Hepatic stellate cell (primary cell): Measurements from ENCODE around the gene PTPRB.

Source experiments
- DNase-seq: peaks from one replicate; pipeline ENCODE4 v3.0.0; 2011; ENCODE audit warnings: low spot score

The PTPRB gene

GRCh38 chr12:70637303-70638085 is at the start of gene PTPRB:
PTPRB (minus strand) TSS chr12:70637429; CDS start chr12:70637395, 34 bp downstream.
- DNase-seq = no peak

- DNase-seq = no peak
Measured at GRCh38 chr12:70686907-70687306, 49.7 kb upstream of the PTPRB start.

- DNase-seq = no peak
Measured at GRCh38 chr12:70686299-70686698, 49.1 kb upstream of the PTPRB start.

GRCh38 chr12:70683976-70684375 is 46.7 kb upstream of the PTPRB start:
- DNase-seq = no peak

DNA sequence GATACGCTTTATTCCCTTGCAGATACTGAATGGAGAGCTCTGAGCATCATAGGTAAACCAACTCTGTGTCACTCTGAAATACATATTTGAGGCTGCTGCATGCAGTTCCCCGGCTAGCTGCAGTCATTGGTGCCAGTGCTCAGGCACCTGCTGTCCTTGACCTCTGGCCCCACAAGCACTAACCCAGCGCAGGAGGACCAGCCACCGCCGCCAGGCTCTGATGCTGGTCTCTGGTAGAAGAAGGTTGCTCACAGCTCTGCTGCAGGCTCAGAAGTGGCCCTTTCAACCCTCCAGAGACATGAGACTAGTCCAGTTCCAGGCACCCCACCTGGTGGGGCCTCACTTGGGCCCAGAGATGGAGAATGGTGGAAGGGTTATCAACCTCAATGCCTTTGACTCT is 34.5 kb upstream of the PTPRB start:
- no peak for DNase-seq

DNA sequence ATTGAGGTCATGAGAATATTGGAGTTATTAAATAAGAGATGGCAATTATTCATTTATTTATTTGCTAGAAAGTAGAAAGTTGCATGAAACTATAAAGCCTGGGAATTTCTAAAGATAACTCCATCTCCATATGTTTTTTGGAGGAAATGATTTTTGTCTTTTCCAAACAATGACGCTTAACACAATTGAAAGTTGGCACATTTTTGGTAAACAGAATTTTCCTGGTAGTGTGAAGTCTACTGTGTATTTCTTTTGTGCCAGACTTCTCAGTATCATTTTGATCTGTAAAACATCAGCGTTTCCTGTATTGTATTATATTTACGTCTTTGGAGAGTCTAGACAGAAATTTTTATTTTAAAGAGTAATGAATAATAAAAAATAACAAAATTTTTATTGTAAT is 33.7 kb upstream of the PTPRB start:
- DNase-seq = no peak

- DNase-seq = no peak
Measured at GRCh38 chr12:70667253-70667652, 30.0 kb upstream of the PTPRB start.

DNA sequence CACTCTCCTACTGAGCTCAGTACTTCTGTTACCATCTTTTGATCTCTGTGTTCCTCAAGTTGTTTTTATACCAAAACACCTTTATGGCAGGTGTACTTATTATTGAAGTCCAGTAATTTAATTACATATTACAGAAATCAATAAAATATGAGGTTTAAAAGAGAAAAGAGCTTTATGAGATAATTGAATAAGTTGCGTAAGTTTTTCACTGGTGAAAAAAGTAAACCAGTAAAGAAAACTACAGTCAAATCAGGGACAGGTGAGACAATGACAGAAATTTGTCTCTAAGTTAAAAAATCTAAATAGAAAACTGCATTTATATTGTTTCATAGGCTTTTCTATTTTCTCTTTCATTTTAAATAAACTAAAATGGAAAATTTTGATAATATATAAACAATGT is 29.1 kb upstream of the PTPRB start:
- no peak for DNase-seq

- no peak for DNase-seq
Measured at GRCh38 chr12:70664465-70664881, 27.2 kb upstream of the PTPRB start.

DNA sequence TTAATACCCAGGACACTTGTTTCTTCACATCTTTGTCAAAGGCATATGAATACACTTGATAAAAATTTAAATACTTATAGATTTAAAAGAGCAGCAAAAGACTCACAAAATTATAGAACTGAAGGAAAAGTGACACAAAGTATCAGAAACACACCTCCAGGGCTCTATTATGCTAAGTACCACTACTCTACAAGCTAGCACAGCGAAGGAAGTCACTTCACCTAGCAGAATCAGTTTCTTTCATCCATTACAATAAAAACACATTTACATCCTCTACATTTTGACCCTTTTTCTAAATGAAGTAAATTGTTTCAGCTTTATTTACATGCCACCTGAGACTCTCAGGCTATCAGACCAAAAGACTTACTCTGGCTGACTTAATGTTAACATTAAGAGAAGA is 26.6 kb upstream of the PTPRB start:
- DNase-seq = no peak

- DNase-seq = peak; percentile 42
Measured at GRCh38 chr12:70661466-70662161, 24.4 kb upstream of the PTPRB start.

DNA sequence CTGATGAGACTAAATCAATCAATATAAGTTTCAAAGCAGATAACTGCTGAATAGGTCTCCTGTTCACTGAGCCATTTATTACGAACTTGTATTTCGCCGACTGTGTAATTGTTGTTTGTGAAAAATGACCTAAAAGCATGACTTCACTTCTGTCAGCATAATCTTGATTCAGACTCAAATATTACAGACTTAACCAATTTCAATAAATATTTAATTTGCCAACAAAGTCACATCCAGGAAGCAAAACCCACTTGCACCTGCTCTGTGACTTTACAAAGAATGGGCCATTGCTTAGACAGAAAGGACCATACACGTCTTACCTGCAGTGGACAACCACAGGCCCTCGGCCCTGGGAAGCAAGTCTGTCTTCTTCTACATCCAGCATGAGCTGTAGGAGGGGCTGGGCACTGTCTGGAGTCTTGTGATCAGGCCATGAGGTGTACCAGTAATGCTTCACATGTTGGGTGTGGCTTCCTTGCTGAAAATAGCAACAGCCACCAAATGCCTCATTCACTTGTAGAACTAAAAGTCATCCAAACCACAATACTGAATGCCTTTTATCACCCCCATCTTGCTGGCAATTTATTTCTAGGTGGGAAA is 23.5 kb upstream of the PTPRB start:
- peak; percentile 35 for DNase-seq

DNA sequence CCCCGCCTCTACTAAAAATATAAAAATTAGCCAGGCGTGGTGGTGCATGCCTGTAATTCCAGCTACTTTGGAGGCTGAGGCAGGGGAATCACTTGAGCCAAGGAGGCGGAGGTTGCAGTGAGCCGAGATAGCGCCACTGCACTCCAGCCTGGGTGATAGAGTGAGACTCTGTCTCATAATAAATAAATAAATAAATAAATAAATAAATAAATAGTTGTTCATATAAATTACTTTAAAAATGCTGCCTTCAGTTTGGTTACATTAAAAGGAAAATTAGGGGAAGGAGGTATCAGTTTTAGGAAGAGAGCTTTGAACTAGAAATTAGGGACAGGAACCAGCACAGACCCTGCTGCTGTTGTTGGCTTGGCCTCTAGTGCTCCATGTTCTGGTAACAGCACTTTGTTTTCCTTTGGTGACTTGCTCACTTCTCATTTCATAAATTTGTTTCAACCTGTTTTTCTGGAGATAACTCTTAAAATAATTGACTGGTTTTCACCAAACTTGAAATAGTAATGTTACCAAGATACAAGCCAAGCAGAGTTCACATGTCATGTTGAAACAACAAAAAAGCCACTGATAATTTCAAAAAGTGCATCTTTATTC is 22.9 kb upstream of the PTPRB start:
- DNase-seq = no peak

DNA sequence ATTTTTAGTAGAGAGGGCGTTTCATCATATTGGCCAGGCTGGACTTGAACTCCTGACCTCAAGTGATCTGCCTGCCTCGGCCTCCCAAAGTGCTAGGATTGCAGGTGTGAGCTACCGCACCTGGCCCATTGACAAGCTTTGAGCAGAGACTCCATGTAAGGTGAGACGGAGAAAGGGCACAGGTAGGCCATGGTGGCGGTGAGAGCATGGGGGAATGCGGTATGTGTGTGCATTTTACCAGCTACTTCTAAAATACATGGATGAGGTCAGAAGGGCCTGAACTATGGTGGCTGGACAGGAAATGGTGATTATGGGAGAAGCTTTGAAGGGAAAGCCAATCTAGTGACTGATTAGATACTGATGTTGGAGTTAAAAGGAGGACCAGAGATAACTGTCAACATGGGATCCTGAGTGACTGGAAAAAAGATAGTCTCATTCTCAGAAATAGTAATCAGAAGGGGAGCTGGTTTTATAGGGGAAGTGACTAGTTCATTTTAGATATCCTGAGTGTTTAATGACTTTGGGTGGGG is 21.9 kb upstream of the PTPRB start:
- no peak for DNase-seq

GRCh38 chr12:70657616-70658286 is 20.5 kb upstream of the PTPRB start:
- DNase-seq = no peak

DNA sequence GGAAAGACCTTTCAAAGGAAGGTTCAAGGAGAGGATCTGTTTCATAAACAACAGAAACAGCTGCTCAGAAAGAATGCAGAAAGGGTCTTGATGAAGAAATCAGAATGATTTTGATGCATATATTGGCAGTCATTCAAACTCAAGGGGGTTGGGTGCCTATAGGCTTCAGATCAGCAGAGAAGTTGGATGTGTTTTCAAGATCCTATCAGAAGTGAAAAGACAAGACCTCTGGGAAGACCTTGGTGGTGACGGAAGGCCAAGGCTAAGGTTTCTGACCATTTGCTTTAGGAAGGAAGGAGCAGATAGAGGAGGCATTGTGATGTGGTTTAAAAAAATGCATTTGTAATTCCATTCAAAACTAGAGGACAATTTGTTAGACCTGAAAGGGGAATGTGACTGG is 15.2 kb upstream of the PTPRB start:
- DNase-seq = no peak

DNA sequence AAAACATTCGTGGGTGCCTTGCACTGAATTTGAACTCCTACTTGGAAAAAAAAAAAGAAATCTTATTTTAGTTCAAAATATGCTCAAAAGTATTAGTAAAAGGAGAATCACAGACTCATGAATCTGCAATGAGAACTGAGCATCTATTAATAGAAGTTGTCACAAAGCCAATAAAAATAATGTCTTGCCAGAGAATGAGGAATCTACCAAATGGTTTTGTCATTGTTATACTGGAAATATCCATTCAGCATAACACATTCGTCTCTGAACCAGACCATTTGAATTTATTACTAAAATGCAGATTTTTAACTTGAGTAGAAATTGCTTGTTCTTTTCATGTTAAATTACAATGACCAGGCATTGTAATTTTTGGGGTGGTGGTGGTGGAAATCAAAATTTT is 11.6 kb upstream of the PTPRB start:
- peak; percentile 38 for DNase-seq

GRCh38 chr12:70648191-70648590 is 11.0 kb upstream of the PTPRB start:
- DNase-seq = no peak

- DNase-seq = no peak
Measured at GRCh38 chr12:70646850-70647249, 9.6 kb upstream of the PTPRB start.

DNA sequence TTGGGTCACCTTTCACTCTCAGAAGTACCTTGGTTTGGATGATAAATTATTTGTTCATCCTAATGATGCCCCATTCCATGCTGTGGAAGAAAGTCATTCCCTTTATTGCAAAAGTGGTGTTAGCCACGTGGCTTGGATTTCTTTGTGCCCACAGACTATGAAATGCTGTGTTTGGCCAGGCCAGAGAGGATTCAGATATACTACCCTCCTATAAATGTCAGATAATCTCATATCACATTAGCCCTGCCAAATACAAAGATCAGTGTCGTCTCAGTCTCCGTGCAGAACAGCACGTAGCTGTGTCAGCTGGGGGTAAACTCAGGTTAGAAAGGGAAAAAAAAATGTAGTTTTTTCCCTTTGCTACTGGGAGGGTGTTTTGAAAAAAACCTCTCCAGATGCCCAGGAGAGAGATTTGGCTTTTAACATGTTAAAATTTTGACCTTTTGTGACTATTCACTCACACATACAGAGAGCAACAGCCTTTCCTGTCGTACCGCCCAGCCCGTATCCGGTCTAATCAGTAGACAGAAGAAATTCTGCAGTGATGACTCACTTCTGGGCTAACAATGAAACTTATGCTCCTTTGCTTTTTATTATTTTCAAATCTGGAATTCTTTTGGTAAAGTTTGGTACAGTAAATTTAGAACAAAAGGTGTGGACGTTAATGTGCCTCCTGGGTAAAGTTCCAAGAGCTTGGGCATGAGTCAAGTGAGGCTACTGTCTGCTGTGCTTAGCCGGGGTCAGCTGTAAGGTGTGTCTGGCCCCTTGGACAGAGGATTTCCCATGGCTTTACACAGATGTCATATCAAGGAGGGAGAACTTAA is 8.5 kb upstream of the PTPRB start:
- peak; percentile 27 for DNase-seq

GRCh38 chr12:70644861-70645260 is 7.6 kb upstream of the PTPRB start:
- no peak for DNase-seq
